Stomach (tissue), 4 donors: ENCODE measurements around the gene LRRC27.

Experiments used
- EP300 ChIP-seq: sonication (generic); formaldehyde crosslinking; IDR thresholded peaks from one replicate; pipeline ENCODE4 v1.6.1; 2017; ENCODE audit warnings: antibody characterized with exemption
- POLR2A ChIP-seq, 4 donors: fragments of 450-650 bp; IDR thresholded peaks; one replicate each; pipeline ENCODE4 v1.6.1; 2016; ENCODE audit warnings: antibody characterized with exemption in 4 of 4, control low read depth in 2 of 4, mild to moderate bottlenecking in 1 of 4, moderate library complexity in 1 of 4

- TF ChIP-seq POLR2A (IDR thresholded peaks at IDR 0.05): no peak
- TF ChIP-seq EP300: no peak
These were observed 21.7 kb downstream of the LRRC27 start for GRCh38 chr10:132353456-132354355.
